Measurements from ENCODE around the gene EIF3B.
A peak's percentile ranks its signal among the peaks of the same experiment; 100 is the strongest.
"Not testable (repeated sequence)": the region's sequence is repeated elsewhere in the genome, so short reads cannot be mapped to it uniquely, and the experiment has no call there.

EIF3B gene

GRCh38 chr7:2313450-2314208 is 41.0 kb upstream of the EIF3B start:
- DNase-seq, result no peak
- Mint-ChIP-seq H3K4me1 (peaks cover 25% of the 10 kb centered on the region), H3K4me3 (peak overlapping the region; percentile 96), H3K9me3 (no peaks in the 10 kb centered on the region), H3K27me3 (ENCODE audit: low read depth, poor library complexity) (peaks cover 2% of the 10 kb centered on the region), H3K36me3 (ENCODE audit: low read depth) (peaks cover 12% of the 10 kb centered on the region), H3K27ac (peak overlapping the region; percentile 75)
- TF ChIP-seq, protein P1, sequence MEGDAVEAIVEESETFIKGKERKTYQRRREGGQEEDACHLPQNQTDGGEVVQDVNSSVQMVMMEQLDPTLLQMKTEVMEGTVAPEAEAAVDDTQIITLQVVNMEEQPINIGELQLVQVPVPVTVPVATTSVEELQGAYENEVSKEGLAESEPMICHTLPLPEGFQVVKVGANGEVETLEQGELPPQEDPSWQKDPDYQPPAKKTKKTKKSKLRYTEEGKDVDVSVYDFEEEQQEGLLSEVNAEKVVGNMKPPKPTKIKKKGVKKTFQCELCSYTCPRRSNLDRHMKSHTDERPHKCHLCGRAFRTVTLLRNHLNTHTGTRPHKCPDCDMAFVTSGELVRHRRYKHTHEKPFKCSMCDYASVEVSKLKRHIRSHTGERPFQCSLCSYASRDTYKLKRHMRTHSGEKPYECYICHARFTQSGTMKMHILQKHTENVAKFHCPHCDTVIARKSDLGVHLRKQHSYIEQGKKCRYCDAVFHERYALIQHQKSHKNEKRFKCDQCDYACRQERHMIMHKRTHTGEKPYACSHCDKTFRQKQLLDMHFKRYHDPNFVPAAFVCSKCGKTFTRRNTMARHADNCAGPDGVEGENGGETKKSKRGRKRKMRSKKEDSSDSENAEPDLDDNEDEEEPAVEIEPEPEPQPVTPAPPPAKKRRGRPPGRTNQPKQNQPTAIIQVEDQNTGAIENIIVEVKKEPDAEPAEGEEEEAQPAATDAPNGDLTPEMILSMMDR (IDR thresholded peaks at IDR 0.05), result no peak

GRCh38 chr7:2314209-2314955 is 40.2 kb upstream of the EIF3B start, which contains the start of gene SNX8:
Gene SNX8, minus strand, starts transcription at chr7:2314441. Its CDS starts 20 bp downstream, at chr7:2314421.
- Mint-ChIP-seq H3K4me3 (peak within 1 kb of the TSS; percentile 96), H3K36me3 (ENCODE audit: low read depth) (peaks cover 12% of the 10 kb centered on the region)
- TF ChIP-seq, protein P1 (IDR thresholded peaks at IDR 0.05), result no peak

GRCh38 chr7:2314956-2315530 is 39.6 kb upstream of the EIF3B start:
- not testable (repeated sequence) for H3K4me3 Mint-ChIP-seq; H3K27ac Mint-ChIP-seq; H3K9me3 Mint-ChIP-seq; DNase-seq; H3K27me3 Mint-ChIP-seq (ENCODE audit: low read depth, poor library complexity); H3K36me3 Mint-ChIP-seq (ENCODE audit: low read depth)
- H3K4me1 Mint-ChIP-seq, result peaks cover 19% of the 10 kb centered on the region

More at GRCh38 chr7:2314209-2314955, 40.2 kb upstream of the EIF3B start, which contains the start of gene SNX8:
- Mint-ChIP-seq H3K27ac (peak within 1 kb of the TSS; percentile 75), H3K27me3 (ENCODE audit: low read depth, poor library complexity) (peaks cover 2% of the 10 kb centered on the region), H3K4me1 (peaks cover 25% of the 10 kb centered on the region), H3K9me3 (no peaks in the 10 kb centered on the region)
- DNase-seq, result peak; percentile 99

GRCh38 chr7:2315787-2316186 is 38.8 kb upstream of the EIF3B start:
- Mint-ChIP-seq H3K27ac (no peak overlapping the region), H3K36me3 (ENCODE audit: low read depth) (peaks cover 4% of the 10 kb centered on the region), H3K4me1 (peaks cover 16% of the 10 kb centered on the region), H3K4me3 (no peak overlapping the region), H3K9me3 (no peaks in the 10 kb centered on the region), H3K27me3 (ENCODE audit: low read depth, poor library complexity) (peaks cover 2% of the 10 kb centered on the region)
- DNase-seq, result no peak
- TF ChIP-seq, protein P1 (IDR thresholded peaks at IDR 0.05), result no peak

DNA sequence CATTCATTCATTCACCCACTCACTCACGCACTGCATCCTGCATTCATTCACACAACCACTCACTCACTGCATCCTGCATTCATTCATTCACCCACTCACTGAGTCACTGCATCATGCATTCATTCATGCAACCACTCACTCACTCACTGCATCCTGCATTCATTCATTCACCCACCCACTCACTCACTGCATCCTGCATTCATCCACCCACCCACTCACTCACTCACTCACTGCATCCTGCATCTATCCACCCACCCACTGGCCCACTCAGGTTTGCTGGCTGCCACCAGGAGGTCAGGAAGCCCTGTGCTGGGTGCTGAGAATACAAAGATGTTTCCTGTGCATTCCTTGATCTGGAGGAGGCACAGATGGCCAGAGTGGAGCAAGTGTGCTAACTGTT is 38.0 kb upstream of the EIF3B start:
- H3K27me3 Mint-ChIP-seq (ENCODE audit: low read depth, poor library complexity), result peaks cover 7% of the 10 kb centered on the region
- peaks cover 4% of the 10 kb centered on the region for H3K36me3 Mint-ChIP-seq (ENCODE audit: low read depth)
- H3K4me1 Mint-ChIP-seq, result peaks cover 16% of the 10 kb centered on the region
- H3K27ac Mint-ChIP-seq, result no peak overlapping the region
- H3K4me3 Mint-ChIP-seq, result no peak overlapping the region
- no peaks in the 10 kb centered on the region for H3K9me3 Mint-ChIP-seq
- no peak for DNase-seq
- TF ChIP-seq, protein P1 (IDR thresholded peaks at IDR 0.05), result no peak

All from nephron progenitor cell (in vitro differentiated cells).